DMS53 treated with DMSO at 0.1 percent for 48 hours (cell line): ENCODE results near the gene USP10.

Experiments used
- DNase-seq: peaks from one replicate; lab custom pipeline; 2025; ENCODE audit not compliant: unreplicated experiment; lab: John Stamatoyannopoulos, UW

The USP10 gene, protein sequence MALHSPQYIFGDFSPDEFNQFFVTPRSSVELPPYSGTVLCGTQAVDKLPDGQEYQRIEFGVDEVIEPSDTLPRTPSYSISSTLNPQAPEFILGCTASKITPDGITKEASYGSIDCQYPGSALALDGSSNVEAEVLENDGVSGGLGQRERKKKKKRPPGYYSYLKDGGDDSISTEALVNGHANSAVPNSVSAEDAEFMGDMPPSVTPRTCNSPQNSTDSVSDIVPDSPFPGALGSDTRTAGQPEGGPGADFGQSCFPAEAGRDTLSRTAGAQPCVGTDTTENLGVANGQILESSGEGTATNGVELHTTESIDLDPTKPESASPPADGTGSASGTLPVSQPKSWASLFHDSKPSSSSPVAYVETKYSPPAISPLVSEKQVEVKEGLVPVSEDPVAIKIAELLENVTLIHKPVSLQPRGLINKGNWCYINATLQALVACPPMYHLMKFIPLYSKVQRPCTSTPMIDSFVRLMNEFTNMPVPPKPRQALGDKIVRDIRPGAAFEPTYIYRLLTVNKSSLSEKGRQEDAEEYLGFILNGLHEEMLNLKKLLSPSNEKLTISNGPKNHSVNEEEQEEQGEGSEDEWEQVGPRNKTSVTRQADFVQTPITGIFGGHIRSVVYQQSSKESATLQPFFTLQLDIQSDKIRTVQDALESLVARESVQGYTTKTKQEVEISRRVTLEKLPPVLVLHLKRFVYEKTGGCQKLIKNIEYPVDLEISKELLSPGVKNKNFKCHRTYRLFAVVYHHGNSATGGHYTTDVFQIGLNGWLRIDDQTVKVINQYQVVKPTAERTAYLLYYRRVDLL

DNA sequence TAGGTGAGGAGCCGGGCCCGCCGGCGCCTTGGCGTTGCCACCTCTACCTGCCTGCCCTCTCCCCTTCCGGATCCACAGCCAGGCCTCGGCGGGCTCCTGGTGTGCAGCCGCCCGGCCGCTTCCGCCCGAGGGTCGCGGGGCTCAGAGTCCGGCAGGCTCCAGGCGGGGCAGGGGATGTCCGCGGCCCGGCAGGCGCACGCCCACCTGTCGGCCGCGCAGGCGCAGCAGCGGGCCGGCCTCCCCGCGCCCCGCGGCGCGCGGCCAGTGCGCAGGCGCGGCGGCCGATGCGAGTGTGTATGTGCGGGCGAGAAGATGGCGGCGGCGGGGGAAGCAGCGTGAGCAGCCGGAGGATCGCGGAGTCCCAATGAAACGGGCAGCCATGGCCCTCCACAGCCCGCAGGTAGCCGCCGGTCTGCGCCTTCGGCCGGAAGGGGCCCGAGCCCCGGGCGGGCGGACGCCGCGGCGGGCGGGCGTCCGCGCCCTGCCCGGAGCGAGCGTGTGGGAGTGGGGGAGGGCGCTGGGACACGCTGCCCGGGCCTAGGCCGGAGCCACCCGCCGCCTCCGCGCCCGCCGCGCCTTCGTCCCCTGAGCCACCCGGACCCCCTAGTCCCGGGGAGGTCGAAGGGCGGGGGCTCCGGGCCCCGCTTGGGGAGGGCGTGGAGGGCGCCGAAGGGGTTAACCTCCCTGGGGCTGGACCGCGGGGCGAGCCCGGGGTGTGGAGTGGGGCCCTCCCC, at the start of gene USP10:
TSS of gene USP10 (plus strand) at position 289 of the 734 bp plus-strand sequence. CDS start at position 380, 91 bp downstream.
- DNase-seq = peak; percentile 21

DNA sequence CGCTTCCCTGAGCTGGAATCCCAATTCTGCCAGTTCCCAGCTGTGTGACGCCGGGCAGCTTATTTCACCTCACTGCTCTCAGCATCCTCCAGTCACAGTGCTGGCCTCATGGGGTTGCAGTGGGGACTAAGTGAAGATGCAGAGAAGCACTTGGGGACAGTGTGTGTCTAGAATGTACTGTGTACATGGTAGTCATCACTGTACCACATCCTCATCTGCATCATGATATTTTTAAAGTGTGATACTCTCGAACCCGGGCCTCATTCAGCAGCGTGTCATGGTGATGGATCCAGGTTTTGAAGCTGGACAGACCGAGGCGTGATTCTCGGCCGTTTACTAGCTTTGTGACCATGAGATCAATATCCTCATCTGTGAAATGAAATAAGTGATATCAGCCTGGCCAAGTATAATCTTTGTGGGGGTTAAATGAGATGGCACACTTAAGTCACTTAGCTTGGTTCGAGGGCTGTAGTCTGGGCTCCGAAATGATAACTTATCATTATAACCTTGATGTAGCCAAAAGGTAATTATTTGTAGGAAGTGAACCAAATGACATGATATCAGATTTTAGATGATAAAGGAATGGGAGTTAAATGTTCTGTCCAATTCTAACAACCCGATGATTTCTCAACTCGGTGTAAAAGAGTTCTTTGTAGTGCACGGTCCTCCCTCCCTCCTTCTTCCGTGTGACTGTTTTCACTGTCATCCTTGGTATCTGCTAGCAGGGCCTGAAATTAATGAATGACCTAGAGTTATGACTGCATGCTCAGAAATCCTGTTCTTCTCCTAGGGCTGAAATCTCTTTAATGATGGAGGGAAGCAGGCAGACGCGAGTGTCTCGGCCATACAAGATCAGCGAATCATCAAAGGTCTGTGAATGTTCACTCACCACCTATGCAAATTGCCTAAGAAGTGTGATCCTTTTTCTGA, 49.5 kb upstream of the USP10 start:
- DNase-seq = no peak

DNA sequence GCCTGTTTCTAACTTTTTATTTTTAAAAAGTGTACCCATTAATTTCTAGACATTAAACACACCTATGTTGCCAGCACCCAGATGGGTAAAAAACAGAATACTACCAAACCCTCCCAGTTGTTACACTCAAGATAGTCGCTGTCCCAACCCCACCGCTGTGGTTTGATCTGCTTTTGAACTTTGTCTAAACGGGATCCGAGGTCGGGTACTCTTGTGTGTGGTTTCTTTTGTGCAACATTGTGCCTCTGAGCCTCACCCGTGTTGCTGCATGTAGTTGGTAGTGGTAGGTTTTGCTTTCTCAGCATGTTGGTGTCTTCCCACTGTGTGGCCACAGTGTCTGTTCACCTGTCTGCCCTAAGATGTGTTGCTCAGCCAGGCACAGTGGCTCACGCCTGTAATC, 47.2 kb upstream of the USP10 start:
- DNase-seq = no peak

DNA sequence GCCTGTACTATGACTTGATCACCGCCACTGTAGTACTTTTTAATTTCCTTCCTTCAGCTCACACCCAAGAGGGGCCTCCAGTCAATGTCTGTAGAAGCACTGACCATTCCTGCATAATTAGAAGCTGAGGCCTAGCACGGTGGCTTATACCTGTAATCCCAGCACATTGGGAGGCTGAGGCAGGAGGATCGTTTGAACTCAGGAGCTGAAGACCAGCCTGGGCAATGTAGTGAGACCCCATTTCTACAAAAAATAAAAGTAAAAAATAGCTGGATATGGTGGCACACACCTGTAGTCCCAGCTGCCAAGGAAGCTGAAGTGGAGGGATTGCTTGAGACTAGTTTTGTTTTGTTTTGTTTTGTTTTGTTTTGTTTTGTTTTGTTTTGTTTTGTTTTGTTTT, 45.6 kb upstream of the USP10 start:
- DNase-seq = no peak

DNA sequence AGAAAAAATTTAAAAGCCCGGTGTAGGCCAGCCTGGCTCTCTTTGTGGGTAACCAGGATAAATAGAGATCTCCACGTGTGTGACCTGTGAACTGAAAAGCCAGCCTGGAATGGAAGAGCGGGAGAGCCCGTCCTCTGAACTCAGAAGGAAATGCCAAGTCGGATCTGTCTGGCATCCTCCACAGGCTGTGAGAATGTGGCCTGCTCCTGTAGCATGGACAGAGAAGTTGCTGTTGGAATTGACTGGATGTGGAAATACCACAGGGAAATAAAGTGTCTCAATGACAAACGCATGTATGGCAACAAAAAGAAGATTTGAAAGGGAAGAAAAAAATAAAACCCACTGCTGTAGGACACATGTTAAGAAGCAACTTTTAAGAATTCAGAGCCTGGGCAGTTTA, 44.8 kb upstream of the USP10 start:
- DNase-seq = no peak

DNA sequence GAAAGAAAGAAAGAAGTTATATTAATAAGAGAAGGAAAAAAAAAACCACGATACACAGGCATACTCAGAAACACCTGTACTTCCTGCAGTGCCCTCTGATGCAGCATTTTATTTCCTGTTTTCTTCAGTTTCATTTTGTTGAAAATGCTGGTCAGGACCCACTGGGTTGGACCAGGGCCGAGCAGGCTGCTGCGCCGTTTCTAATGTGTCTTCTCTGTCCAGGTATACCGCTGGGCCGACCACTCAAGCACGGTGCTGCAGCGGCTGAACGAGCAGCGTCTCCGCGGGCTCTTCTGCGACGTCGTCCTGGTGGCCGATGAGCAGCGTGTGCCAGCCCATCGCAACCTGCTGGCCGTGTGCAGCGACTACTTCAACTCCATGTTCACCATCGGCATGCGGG, 43.2 kb upstream of the USP10 start:
- DNase-seq = no peak

DNA sequence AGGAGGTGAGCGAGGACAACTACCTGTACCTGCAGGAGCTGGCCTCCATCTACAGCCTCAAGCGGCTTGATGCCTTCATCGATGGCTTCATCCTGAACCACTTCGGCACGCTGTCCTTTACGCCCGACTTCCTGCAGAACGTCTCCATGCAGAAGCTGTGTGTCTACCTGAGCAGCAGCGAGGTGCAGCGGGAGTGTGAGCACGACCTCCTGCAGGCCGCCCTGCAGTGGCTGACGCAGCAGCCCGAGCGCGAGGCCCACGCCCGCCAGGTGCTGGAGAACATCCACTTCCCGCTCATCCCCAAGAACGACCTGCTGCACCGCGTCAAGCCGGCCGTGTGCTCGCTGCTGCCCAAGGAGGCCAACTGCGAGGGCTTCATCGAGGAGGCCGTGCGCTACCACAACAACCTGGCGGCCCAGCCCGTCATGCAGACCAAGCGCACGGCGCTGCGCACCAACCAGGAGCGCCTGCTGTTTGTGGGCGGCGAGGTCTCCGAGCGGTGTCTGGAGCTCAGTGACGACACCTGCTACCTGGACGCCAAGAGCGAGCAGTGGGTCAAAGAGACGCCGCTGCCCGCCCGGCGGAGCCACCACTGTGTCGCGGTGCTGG, 42.5 kb upstream of the USP10 start:
- no peak for DNase-seq

DNA sequence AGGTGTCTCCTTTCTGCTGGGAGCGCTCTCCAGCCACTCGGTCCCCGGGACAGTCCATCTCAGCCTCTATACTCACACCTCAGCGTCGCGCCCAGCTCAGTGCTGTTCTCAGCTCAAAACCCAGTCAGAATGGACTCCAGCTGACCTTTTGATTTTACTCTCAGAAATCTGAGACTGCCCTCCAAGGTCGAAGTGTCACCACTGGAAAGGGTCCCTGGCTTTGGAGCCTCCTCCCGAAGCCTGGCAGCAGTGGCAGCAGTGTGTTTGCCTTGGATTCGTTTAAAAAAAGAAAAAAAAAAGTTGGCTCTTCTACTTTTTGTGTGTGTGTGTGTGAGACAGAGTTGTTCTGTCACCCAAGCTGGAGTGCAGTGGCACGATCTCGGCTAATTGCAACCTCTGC, 41.1 kb upstream of the USP10 start:
- DNase-seq = no peak

DNA sequence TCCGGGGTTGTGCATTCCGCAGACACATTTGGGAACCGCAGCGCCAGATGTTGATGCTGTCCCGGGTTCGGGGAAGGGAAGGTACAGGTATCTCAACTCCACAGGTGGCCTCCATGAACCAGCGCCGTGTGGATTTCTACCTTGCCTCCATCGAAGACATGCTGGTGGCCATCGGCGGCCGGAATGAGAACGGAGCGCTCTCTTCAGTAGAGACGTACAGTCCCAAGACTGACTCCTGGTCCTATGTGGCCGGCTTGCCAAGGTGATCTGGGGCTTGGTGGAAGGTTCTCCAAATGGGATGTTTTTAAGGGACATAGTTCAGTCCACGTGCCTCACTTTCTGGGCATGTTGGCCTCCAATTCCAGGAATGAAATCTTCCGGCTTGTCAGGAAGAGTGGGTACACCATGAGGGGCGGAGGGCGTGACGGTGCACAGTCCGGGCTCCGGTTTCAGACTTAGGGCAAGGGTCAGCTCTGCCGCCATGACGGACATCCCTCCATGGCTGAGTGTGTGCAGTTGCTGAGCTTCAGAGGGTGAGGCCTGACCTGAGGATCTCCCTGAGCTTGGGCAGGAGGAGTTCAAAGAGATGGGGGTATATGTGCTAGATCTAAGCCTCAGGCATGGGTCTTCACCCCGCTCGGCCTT, 40.0 kb upstream of the USP10 start:
- no peak for DNase-seq

DNA sequence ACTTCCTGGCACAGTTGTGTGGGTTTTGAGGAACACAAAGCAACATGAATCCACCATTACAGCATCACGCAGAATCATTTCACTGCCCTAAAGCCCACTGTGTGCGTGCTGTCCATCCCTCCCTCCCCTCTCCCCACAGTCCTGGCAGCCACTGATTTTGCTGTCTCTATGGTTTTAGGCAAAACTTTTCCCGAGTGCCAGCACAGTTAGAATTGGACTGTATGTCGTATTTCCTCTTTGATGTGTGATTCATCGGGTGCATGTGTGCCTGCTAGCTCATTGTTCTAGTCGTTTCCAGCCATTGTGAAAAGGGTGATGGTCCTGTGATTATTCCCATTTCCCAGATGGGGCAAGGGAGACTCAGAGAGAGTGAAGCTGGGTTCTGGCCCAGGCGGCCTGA, 38.8 kb upstream of the USP10 start:
- no peak for DNase-seq

DNA sequence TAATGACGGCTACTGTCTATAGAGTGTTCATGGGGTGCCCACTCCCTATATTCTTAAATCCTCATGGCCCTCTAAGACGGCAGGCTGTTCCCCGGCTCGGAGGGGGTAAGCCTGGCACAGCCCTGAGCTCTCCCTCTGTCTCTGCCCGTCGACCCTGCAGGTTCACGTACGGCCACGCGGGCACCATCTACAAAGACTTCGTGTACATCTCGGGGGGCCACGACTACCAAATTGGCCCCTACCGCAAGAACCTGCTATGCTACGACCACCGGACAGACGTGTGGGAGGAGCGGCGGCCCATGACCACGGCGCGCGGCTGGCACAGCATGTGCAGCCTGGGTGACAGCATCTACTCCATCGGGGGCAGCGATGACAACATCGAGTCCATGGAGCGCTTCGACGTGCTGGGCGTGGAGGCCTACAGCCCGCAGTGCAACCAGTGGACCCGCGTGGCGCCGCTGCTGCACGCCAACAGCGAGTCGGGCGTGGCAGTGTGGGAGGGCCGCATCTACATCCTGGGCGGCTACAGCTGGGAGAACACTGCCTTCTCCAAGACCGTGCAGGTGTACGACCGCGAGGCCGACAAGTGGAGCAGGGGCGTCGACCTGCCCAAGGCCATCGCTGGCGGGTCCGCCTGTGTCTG, 38.3 kb upstream of the USP10 start:
- DNase-seq = no peak

DNA sequence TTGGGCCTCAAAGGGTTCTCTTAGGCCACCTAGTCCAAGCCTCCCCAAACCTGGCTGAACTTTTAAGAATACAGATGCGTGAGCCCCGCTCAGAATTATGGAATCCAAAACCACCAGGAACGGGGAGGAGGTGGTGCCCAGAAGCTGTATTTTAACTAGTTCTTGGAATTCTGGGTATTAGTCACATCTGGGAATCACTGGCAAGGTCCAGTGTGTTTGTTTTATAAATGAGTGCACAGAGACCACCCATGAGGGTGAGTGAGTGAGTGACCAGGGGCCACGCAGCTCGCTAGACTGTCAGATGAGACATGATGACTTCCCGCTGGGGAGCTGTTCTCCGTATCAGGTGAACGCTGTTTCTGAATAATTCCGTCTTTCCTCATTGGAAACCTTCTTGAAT, 37.3 kb upstream of the USP10 start:
- DNase-seq = no peak

DNA sequence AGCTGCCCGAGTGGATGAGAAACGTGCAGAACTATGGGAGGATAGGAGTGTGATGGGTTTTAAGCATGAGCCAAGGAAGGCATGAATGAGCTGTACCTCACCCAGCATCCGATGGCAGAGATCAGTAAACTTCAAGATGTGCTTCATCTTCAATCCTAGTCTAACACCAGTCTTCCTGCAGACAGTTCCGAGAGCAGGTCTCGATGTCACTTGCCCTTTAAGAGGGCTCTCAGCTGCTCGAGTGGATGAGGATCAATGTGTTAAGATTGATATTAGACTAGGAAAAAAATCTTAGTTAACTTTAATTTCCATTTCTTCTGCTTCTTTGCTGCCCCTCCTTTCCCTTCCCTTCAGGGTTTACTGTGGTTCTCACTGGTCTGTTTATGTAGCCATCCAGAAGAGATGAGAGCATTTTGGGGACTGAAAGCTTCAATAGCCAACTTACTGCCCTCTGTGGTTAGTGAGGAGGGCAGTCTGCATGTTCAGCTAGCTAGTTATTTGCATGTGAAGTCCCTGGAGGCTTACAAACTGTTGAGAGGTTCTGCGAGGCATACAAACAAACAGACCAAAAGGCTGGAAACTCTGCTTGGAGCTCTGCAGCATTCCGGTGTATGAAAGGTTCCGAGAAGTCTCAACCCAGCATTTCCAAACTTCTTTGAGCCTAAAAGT, 36.2 kb upstream of the USP10 start:
- no peak for DNase-seq

DNA sequence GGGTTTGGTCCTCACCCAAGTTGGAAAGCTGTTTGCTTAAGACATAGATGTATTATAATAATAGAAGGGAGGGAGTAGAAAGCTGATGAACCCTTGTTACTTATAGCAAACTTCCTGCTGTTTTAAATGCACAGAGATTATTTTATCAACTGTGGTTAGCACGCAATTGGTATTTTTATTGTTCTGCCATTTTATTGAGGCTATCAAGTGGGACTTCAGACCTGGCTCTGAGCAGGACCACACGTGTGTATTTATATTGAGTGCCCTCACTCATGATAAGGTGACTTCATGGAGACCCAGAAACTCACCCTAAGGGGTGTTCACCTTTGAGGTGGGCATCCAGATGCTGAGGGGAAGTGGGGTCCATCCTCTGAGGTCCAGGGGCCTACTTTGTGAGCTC, 34.4 kb upstream of the USP10 start:
- no peak for DNase-seq

DNA sequence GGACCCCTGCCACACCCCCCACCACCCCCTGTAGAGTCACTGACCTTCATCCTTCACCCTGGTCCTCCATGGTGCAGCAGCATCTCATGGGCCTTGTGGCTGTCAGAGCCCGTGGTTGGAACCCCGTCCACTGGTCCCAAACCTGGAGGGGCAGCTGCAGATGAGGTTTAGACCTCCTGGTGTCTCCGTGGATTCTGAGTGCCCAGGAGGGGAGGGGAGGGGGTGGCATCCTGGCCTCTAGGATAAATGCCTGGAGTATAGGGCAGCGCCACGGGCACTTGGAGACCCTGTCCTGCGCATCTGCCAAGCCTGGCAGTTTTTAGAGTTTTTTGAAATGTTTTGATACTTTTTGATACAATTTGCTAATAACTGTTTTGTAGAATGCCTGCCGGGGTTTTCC, 34.0 kb upstream of the USP10 start:
- DNase-seq = no peak

DNA sequence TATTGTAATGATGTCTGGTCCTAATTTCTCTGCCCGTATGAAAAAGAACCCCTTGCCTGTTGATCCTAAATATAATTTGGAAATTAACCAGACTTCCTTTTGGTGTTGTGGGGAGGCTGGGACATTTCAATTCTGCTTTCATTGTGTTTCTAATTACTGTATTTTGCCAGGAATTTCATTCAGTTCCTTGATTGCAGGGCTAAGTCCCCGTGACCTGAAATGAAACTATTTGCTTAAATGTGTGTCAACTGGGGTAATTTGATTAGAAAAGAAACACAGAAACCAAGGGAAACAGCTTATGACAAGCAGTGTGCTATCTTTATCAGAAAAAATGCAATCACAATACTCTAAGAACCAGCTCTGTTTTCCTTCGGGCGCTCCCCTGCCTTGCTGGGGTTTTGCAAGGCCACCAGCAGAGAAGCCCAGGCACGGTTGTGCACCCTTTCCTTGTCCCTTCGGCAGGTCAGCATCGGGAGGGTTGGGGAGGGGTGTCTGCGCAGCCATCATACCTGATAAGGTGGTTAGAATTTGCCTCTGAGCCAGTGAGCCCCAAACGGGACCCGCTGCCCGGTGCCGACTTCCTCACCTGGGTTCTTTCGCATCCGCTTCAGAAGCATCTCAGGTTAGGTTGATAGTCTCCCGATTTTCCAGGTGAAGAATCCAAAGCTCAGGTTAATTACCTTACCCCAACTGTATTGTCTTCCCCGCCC, 32.0 kb upstream of the USP10 start:
- DNase-seq = no peak

DNA sequence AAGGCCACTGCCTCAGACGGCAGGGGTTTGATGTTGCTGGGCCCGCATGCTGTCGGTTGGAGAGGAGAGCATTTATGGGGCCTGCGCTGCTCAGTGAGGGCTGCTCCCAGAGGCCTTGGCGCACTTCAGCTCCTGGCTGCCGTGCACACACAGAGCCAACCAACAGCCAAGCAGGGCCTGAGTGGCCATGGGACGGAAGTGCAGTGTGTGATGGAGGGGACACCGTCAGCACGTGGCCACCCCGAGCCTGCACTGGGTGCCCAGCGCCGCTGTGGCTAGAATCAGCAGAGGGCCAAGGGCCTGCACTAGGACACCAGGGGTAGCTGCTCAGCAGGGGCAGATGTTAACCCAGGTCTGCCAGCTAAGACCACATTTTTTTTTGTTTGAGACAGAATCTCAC, 29.7 kb upstream of the USP10 start:
- DNase-seq = no peak
